ENCODE measurements around the gene ATP8A2.

DNA sequence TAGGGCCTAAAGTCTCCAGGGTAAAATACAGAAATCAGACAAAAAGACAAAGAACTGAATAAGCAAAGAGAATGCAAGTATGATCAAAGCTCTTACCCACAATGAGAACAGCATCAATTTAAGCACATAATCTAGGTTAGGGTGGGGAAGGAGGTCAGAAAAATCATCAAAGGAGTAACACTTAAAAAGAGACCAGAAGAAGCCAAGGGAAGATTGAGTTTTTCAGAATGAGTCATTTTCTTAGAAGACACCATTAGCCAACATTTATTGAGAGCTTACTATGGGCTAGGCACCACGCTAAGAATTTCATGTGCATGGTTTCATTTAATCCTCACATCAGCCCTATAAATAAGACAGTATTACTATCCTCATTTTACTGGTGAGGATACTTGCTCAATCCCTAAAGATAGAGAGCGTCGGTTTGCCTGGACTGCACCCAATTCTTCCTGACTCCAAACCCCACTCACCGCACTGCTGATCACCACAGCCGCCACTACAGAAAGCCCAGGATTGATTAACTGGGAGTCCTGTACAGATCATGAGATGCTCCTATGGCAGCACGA, 681.7 kb downstream of the ATP8A2 start:
- TF ChIP-seq, protein P1, sequence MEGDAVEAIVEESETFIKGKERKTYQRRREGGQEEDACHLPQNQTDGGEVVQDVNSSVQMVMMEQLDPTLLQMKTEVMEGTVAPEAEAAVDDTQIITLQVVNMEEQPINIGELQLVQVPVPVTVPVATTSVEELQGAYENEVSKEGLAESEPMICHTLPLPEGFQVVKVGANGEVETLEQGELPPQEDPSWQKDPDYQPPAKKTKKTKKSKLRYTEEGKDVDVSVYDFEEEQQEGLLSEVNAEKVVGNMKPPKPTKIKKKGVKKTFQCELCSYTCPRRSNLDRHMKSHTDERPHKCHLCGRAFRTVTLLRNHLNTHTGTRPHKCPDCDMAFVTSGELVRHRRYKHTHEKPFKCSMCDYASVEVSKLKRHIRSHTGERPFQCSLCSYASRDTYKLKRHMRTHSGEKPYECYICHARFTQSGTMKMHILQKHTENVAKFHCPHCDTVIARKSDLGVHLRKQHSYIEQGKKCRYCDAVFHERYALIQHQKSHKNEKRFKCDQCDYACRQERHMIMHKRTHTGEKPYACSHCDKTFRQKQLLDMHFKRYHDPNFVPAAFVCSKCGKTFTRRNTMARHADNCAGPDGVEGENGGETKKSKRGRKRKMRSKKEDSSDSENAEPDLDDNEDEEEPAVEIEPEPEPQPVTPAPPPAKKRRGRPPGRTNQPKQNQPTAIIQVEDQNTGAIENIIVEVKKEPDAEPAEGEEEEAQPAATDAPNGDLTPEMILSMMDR (IDR thresholded peaks at IDR 0.05; ENCODE audit: low read depth, low read length, missing input control) = no peak
- TF ChIP-seq YY1 (IDR thresholded peaks at IDR 0.05) (no peak), SP1 (IDR thresholded peaks at IDR 0.05) (no peak), EGR1 (IDR thresholded peaks at IDR 0.05; ENCODE audit: low read depth in 2 of 2) (no peak), RAD21 (IDR thresholded peaks at IDR 0.05) (no peak), TAF1 (conservative IDR thresholded peaks at IDR 0.05) (no peak), GABPA (IDR thresholded peaks at IDR 0.05 in 1 of 2, conservative IDR thresholded peaks at IDR 0.05 in 1 of 2) (no peak)
- TF ChIP-seq, protein P2, sequence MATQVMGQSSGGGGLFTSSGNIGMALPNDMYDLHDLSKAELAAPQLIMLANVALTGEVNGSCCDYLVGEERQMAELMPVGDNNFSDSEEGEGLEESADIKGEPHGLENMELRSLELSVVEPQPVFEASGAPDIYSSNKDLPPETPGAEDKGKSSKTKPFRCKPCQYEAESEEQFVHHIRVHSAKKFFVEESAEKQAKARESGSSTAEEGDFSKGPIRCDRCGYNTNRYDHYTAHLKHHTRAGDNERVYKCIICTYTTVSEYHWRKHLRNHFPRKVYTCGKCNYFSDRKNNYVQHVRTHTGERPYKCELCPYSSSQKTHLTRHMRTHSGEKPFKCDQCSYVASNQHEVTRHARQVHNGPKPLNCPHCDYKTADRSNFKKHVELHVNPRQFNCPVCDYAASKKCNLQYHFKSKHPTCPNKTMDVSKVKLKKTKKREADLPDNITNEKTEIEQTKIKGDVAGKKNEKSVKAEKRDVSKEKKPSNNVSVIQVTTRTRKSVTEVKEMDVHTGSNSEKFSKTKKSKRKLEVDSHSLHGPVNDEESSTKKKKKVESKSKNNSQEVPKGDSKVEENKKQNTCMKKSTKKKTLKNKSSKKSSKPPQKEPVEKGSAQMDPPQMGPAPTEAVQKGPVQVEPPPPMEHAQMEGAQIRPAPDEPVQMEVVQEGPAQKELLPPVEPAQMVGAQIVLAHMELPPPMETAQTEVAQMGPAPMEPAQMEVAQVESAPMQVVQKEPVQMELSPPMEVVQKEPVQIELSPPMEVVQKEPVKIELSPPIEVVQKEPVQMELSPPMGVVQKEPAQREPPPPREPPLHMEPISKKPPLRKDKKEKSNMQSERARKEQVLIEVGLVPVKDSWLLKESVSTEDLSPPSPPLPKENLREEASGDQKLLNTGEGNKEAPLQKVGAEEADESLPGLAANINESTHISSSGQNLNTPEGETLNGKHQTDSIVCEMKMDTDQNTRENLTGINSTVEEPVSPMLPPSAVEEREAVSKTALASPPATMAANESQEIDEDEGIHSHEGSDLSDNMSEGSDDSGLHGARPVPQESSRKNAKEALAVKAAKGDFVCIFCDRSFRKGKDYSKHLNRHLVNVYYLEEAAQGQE (IDR thresholded peaks at IDR 0.05) = no peak
- TF ChIP-seq, protein P3, sequence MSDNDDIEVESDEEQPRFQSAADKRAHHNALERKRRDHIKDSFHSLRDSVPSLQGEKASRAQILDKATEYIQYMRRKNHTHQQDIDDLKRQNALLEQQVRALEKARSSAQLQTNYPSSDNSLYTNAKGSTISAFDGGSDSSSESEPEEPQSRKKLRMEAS (IDR thresholded peaks at IDR 0.05) = no peak

Measured in liver (tissue), 3 donors.